HAP-1 (cell line): ENCODE data around the gene HPGD.
A peak's percentile ranks its signal among the peaks of the same experiment; 100 is the strongest.
"Not testable (repeated sequence)": the region's sequence is repeated elsewhere in the genome, so short reads cannot be mapped to it uniquely, and the experiment has no call there.

ENCODE experiments used
- DNase-seq, 2 experiments: peaks; one replicate each; pipeline ENCODE4 v3.0.0-alpha.2; 2016 to 2020; ENCODE audit warnings: low spot score in 2 of 2
- H3K27me3 ChIP-seq: fragments of 250-450 bp; sonication (Bioruptor Pico); 2 replicates; pipeline ENCODE4 v1.5.1; 2020; ENCODE audit warnings: low read depth, mild to moderate bottlenecking, moderate library complexity
- H3K36me3 ChIP-seq: fragments of 250-450 bp; sonication (Bioruptor Pico); replicated peaks from 2 replicates; pipeline ENCODE4 v1.5.1; 2020; ENCODE audit warnings: mild to moderate bottlenecking
- H3K4me1 ChIP-seq: fragments of 250-450 bp; sonication (Bioruptor Pico); 2 replicates; pipeline ENCODE4 v1.5.1; 2020; ENCODE audit warnings: mild to moderate bottlenecking
- H3K4me3 ChIP-seq: fragments of 250-450 bp; sonication (Bioruptor Pico); 2 replicates; pipeline ENCODE4 v1.5.1; 2020; ENCODE audit warnings: mild to moderate bottlenecking, moderate library complexity
- H3K9me3 ChIP-seq: fragments of 250-450 bp; sonication (Bioruptor Pico); 2 replicates; pipeline ENCODE4 v1.5.1; 2020; ENCODE audit warnings: mild to moderate bottlenecking, moderate library complexity
- in situ Hi-C: fragments of 300-500 bp; cut with MboI; formaldehyde crosslinking; loops from 3 replicates; pipeline ENCODE4 v1.14.3; 2020; ENCODE audit warnings: low sequenced_read_pairs, inconsistent platforms, mixed read lengths

Gene HPGD

DNA sequence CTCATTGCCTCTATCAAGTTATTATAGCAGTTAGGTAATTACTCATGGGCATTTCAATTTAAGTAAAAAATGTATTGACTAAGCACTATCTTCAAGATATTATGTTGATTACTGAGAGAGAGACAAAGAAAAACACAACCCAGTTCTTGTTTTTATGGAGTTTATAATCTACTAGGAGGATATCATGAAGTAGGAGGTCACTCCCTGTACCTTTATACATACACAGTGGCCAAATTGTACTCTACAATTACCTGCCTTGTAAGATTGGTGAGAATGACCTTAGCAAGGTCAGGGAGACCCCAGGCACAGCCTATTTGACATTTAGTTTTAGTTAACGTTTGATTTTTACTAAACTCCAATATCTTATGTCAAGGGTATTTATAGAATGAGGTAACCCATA lies 5.5 kb downstream of the HPGD start:
- in situ Hi-C loops, result no loop called here
- Histone ChIP-seq H3K36me3 (no peaks in the 10 kb centered on the region), H3K4me1 (no peaks in the 10 kb centered on the region), H3K27me3 (no peaks in the 10 kb centered on the region), H3K4me3 (no peak overlapping the region), H3K9me3 (no peaks in the 10 kb centered on the region)
- no peak for DNase-seq

DNA sequence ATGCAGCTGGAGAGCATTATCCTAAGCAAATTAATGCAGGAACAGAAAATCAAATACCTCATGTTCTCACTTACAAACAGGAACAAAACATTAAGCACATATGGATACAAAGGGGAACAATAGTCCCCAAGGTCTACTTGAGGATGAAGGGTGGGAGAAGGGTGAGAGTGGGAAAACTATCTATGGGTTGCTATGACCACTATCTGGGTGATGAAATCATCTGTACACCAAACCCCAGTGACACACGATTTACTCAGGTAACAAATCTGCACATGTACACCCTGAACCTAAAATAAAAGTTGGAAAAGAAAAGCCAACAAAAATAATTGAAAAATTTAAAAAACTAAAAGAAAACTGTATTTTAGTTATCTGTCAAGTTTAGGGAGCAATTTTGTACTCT lies 5.9 kb downstream of the HPGD start:
- Histone ChIP-seq H3K4me3 (no peak overlapping the region), H3K4me1 (no peaks in the 10 kb centered on the region), H3K9me3 (no peaks in the 10 kb centered on the region), H3K27me3 (no peaks in the 10 kb centered on the region), H3K36me3 (no peaks in the 10 kb centered on the region)
- in situ Hi-C loops, result no loop called here
- DNase-seq, result no peak

DNA sequence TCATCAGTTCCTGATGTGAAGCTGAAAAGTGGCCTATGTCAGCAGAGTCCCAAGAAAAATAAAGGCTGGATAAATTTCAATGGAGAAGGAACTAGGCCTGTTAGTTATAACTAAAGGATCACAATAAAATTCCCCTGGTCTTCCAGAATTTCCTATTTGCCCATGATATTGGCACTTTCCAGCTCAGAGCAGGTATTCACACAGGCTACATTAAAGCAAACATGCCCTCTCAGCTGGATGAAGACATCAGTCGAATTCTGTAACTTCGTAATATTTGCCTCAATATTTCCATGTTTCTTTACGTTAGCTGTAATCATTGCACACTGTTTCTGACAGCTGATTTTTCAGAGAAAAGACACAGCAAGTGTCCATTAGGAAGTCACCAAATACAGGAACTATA lies 9.5 kb downstream of the HPGD start:
- no peak overlapping the region for H3K4me3 ChIP-seq
- H3K4me1 ChIP-seq, result no peaks in the 10 kb centered on the region
- no peak for DNase-seq
- H3K9me3 ChIP-seq, result no peaks in the 10 kb centered on the region
- in situ Hi-C loops, result no loop called here
- no peaks in the 10 kb centered on the region for H3K36me3 ChIP-seq
- H3K27me3 ChIP-seq, result no peaks in the 10 kb centered on the region

DNA sequence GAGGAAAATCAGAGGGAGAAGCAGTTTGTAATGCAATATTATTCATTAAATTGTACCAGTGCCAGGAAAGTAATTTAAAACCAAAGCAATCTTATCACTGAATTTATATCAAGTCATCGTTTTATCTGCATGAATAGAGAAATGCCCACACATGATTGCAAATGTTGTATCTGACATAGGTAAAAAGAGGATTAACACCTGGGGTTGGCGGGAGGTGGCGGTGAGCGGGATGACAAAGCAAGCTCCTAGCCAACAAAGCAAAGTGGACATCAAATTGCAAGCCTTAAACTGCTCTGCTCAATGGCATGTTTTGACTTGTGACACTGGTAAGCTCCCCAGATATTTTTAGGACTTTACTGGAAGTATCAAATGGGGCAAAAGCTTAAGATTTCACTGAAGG lies 16.4 kb downstream of the HPGD start:
- peak in 1 of 2 experiments; percentile 12 for DNase-seq
- Histone ChIP-seq H3K4me1 (no peaks in the 10 kb centered on the region), H3K36me3 (no peaks in the 10 kb centered on the region), H3K4me3 (no peak overlapping the region), H3K27me3 (no peaks in the 10 kb centered on the region), H3K9me3 (no peaks in the 10 kb centered on the region)
- in situ Hi-C loops, result no loop called here

DNA sequence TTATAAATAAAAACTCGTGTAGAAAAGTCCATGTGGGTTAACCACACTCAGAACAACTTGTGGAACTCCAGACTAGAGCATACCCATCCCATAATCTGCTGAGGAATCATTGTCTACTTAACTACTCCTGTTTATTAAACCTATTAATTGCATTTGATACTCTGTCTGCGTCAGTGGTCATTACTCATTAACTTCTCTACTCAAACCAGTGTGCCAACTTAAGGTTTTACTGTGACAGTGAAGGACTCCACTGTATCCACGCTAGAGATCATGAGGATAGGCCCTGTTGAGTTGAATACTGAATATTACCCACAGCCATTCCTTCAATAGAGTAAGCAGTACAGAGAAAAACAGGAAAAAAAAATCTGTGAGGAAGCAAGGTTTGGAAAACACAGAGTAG lies 17.3 kb downstream of the HPGD start:
- Histone ChIP-seq H3K4me1 (no peaks in the 10 kb centered on the region), H3K4me3 (no peak overlapping the region), H3K27me3 (no peaks in the 10 kb centered on the region), H3K36me3 (no peaks in the 10 kb centered on the region), H3K9me3 (no peaks in the 10 kb centered on the region)
- in situ Hi-C loops, result no loop called here
- DNase-seq, result no peak

DNA sequence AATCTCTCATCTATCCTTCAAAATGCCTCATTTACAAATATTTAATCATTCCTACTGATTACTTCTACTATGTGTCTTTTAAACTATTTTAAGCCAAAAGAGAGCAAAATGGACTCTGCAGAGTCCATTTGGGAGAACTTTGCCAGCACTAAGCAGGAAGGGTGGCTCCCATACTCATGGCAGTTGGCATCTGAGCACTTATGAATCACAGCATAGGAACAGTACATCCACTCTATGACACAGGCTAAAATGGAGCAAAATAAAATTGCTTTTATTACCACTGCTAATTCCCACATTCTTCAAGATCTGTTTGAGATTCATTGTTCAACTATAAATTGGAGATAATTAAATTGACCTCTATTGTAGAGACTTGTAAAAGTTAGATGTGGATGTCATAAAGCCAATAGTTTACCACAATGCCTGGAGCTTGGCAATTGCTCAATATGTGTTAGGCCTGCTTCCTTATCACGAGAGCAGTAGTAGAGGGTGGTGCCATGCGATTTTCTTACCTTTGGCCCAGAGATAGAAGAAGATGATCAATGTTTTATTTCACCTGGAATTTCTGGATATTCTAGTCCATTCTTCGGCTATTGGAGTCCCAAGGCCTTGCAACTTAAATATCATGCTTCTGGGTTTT lies 19.1 kb downstream of the HPGD start:
- in situ Hi-C loops, result no loop called here
- Histone ChIP-seq H3K4me1 (no peaks in the 10 kb centered on the region), H3K27me3 (no peaks in the 10 kb centered on the region), H3K36me3 (no peaks in the 10 kb centered on the region), H3K4me3 (no peak overlapping the region), H3K9me3 (no peaks in the 10 kb centered on the region)
- DNase-seq, result no peak

DNA sequence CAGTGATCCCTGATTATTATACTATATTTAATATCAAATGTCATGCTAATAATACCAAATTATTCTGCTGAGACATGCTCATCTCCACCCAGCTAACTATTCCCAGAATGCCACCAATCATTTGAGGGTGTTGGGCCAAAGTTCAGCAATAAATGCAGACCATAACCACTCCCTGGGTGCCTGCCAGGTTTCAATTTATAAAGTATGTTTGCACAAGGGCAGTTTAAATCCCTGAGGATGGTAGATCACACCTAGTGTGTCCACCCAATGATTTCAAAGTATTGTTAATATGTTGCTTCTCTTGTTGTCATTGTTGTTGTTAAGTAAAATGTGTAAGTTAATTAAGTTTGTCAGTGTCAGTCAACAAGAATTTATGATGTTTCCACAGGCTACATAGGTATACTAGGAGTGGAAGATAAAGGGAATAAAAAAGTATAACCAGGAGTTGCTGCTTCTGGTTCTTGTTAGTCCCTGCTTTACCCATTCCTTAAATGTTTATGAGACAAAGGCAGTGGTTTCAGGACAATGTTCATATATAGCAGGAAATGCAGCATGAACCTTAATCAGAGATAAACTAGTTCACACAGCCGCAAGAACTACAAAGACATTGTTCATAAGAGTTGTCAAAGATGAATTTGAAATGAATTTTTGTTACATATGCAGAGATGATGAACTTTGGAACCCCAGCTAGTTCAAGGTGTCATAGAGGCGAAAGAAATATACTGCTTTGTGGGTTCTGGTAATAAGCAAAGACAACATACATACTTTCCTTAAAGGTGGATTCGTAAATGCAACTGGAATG lies 25.5 kb downstream of the HPGD start:
- no peaks in the 10 kb centered on the region for H3K4me1 ChIP-seq
- no peak for DNase-seq
- no peaks in the 10 kb centered on the region for H3K36me3 ChIP-seq
- no peak overlapping the region for H3K4me3 ChIP-seq
- H3K9me3 ChIP-seq, result no peaks in the 10 kb centered on the region
- no peaks in the 10 kb centered on the region for H3K27me3 ChIP-seq
- in situ Hi-C loops, result no loop called here

DNA sequence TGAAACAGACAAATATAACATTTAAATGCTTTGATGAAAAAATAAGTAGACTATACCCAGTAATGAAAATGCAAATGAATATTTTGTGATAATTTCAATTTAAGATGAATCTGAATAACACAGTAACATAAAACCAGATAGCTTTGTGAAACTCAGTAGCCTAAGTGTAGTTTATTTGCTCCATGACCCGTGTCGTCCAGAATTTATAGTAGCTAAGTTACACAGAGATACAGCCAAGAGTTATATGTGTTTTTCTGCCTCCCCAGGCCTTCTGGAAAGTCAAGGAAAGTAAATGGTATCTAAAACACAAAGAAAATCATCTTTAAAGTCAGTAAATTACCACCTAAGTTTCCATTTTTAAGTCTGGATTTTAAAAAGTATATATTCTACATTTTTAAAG lies 26.7 kb downstream of the HPGD start:
- H3K9me3 ChIP-seq, result no peaks in the 10 kb centered on the region
- H3K27me3 ChIP-seq, result no peaks in the 10 kb centered on the region
- no peaks in the 10 kb centered on the region for H3K4me1 ChIP-seq
- H3K4me3 ChIP-seq, result no peak overlapping the region
- no peak for DNase-seq
- in situ Hi-C loops, result no loop called here
- no peaks in the 10 kb centered on the region for H3K36me3 ChIP-seq

DNA sequence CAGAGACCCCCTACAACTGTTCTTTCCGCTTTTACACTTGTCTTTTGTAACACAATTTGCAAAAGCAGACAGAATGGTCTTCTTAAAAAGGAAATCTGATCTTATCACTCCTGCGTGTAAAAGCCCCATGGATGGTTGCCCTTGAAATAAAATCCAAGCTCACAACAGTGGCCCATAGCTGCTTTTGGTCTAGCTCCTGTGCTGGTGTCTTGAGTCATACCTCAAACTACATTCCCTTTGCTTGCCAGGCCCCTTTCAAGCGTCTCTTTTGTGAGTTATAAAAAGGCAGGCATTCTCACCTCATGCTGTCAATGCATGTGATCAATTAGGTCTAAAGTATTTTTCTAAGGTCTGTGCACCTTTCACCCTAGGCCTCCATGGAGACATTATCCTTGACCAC lies 27.6 kb downstream of the HPGD start:
- H3K4me1 ChIP-seq, result no peaks in the 10 kb centered on the region
- in situ Hi-C loops, result no loop called here
- no peak overlapping the region for H3K4me3 ChIP-seq
- H3K36me3 ChIP-seq, result no peaks in the 10 kb centered on the region
- no peak for DNase-seq
- H3K27me3 ChIP-seq, result no peaks in the 10 kb centered on the region
- no peaks in the 10 kb centered on the region for H3K9me3 ChIP-seq

DNA sequence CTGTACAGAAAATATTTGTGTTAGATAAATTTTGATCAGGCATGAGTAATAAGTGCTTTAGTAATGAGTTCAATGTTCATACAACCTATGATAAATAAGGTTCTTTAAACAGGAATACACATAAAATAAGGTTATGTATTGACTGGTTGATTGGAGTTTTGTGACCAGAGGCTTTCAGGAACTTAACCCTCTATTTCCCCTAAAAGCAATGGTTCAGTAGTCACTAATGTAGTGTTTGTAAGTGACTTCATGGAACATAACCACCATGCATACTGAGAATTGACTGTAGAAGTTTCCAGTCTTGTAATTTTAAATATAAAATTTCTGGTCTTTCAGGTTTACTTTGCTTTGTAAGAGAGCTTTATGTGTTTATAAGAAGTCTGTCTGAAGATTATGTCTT lies 28.1 kb downstream of the HPGD start:
- no peaks in the 10 kb centered on the region for H3K4me1 ChIP-seq
- H3K9me3 ChIP-seq, result no peaks in the 10 kb centered on the region
- H3K4me3 ChIP-seq, result no peak overlapping the region
- no peaks in the 10 kb centered on the region for H3K27me3 ChIP-seq
- no peak for DNase-seq
- no peaks in the 10 kb centered on the region for H3K36me3 ChIP-seq
- in situ Hi-C loops, result no loop called here

DNA sequence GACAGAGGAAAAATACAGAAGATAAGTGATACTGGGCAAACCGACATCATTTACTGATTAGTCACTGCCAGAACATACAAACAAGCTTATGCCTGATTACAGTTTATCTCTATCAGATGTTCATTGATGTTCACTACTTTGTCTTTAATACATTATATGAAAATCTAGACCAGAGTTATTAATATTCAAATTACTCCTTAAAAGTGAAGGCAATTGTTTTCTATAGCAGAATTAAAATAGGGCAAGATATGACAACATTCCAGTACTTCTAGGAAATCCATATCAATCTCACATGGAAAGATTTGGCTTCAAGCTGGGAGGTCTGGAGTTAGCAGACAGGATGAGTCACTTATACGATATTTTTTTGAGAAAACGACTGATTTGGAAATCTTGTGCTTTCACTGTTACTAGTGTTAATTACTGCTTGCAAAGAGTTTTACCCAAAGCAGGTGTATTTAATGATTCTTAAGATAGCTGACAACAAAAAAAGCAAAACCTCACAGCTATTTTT lies 31.8 kb downstream of the HPGD start:
- in situ Hi-C loops, result no loop called here
- no peak for DNase-seq
- no peaks in the 10 kb centered on the region for H3K27me3 ChIP-seq
- H3K36me3 ChIP-seq, result no peaks in the 10 kb centered on the region
- no peaks in the 10 kb centered on the region for H3K4me1 ChIP-seq
- no peaks in the 10 kb centered on the region for H3K9me3 ChIP-seq
- no peak overlapping the region for H3K4me3 ChIP-seq

DNA sequence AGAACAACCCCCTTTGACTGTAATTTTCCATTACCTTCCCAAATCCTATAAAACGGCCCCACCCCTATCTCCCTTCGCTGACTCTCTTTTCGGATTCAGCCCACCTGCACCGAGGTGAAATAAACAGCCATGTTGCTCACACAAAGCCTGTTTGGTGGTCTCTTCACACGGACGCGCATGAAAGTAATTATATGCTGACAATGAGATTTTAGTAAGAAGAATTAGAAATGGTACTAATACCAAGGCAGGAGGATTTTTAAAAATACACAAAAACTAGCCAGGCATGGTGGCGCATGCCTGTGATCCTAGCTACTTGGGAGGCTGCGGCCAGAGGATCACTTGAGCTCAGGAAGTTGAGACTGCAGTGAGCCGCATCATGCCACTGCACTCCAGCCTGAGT lies 33.9 kb downstream of the HPGD start:
- H3K4me3 ChIP-seq, H3K36me3 ChIP-seq, DNase-seq, H3K27me3 ChIP-seq, in situ Hi-C loops, H3K4me1 ChIP-seq, H3K9me3 ChIP-seq: not testable (repeated sequence)

DNA sequence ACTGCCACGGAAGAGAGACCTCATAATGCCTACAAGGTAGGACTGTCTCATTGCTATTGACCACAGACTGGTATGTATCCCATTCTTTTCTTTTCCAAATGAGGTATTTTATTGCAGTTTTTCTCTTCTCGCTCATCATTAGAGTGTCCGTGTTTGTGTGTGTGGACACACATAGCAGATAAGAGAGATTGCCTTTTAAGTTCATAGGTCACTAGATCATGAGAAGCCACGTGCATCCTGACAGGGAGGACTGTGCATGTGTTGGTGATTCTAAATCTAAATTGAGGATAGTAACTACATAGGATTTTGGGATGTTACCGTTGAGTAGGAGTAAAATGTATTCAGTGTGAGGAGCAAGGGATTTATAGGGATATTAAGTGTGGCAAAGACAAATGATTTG lies 37.3 kb downstream of the HPGD start:
- no peak for DNase-seq
- in situ Hi-C loops, result no loop called here
- Histone ChIP-seq H3K36me3 (no peaks in the 10 kb centered on the region), H3K27me3 (no peaks in the 10 kb centered on the region), H3K4me3 (no peak overlapping the region), H3K9me3 (no peaks in the 10 kb centered on the region), H3K4me1 (no peaks in the 10 kb centered on the region)

DNA sequence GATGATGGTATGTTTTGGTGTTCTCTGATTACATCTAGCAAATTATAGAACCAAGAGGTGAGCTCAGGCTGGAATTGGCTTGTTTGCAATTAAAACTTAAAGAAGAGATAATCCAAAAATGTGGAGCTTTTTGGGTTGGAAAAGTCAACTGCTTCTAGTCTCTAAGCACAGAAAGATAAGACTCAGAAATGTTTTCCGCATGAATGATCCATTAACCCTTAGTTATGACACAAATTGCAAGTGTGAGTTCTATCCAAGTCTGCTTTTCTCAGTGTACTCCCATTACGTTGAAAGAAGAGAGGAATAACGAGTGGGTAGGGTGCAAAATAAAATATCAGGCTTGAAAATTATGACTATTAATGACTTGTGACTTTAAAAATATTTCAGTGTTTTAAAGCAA lies 38.5 kb downstream of the HPGD start:
- Histone ChIP-seq H3K36me3 (no peaks in the 10 kb centered on the region), H3K4me1 (no peaks in the 10 kb centered on the region), H3K27me3 (no peaks in the 10 kb centered on the region), H3K4me3 (no peak overlapping the region), H3K9me3 (no peaks in the 10 kb centered on the region)
- in situ Hi-C loops, result no loop called here
- no peak for DNase-seq
